HG03565 (cell line): ENCODE data around the gene CHST14.

Experiments
- ATAC-seq: cut with Tn5 transposase; IDR thresholded peaks from one replicate; pipeline ENCODE4 v1.9.1; 2021; ENCODE audit warnings: mild to moderate bottlenecking, moderate library complexity; ENCODE audit not compliant: unreplicated experiment

The CHST14 gene

DNA sequence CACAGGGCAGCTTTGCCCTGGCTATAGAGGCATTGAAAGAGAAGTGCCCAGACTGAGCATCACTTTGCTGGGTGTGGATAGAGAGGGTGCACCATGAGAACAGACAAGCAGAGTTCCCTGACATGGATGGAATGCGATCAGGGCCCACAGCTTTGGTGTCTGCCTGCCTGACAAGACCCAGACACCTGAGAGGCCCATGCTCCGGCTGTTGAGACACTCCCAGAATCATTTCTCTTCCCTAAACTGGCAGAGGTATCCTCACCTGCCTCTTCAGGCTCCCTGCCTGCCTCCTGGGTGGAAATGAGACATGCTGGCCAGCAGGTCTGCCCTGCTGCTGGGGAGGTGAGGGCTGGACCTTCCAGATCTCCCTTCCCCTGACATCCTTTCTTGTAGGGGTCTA is 10.4 kb upstream of the CHST14 start:
- ATAC-seq, result no peak

DNA sequence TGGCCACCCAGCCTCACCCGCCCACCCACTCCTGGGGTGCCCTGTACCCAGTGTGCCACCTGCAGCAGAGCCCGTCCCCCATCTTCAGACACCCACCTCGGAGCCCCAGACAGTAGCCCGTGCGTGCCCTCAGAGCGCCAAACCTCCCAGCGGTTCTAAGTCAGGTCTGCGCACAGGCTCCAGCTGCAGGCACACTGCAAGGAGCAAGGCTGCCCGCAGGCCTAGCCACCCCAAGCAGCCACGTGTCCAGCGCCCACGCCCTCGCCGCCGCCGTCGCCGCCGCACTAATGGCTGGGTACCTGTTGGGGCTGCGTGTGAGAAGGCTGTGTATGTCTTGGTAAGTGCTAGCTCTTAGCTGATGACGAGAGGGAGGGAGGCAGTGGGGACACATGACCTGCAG is 8.8 kb upstream of the CHST14 start:
- no peak for ATAC-seq

DNA sequence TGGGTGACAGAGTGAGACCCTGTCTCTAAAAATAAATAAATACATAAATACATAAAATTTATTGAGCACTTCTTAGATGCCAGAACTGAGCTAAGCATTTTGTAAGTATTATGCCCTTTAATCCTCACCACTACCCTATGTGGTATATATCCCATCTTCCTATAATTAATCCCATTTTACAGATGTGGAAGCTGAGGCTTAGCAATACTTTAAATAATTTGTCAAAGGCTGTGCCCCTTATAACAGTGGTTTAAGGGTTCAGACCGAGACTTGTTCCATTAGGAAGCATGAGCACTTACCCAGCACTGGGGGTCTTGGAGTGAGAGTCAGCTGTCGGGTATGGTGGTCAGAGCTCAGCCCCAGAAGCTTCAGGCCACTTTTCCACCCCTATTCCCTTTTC is 7.5 kb upstream of the CHST14 start:
- no peak for ATAC-seq

GRCh38 chr15:40463886-40464545 is 6.8 kb upstream of the CHST14 start:
- no peak for ATAC-seq

DNA sequence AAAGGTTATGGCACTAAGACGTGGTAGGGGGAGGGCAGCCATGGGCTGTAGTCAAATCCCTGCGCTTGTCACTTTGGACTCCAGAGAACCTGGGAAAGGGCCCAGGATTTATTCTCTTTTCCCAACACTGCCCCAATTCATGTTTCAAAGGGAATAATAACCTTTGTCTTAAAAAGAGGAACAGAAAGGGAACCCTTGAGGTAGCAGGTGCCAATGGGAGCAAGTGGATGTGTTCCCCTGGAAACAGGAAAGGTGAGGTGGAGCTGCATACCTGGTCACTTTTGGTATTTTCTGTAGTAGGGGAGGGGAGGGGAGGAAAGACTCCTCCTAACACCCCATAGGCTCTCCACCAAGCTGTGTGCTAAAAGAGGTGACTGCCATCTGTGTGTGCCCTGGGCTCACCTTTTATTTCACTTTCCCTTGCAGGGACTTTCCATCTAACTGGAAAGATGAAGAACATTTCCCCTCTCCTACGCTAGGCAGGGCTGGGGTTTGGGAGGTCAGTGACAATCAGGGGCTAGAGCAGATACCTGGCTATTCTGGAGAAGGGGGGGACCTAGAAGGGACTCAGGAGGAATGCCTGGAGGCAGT is 6.1 kb upstream of the CHST14 start:
- ATAC-seq, result no peak

DNA sequence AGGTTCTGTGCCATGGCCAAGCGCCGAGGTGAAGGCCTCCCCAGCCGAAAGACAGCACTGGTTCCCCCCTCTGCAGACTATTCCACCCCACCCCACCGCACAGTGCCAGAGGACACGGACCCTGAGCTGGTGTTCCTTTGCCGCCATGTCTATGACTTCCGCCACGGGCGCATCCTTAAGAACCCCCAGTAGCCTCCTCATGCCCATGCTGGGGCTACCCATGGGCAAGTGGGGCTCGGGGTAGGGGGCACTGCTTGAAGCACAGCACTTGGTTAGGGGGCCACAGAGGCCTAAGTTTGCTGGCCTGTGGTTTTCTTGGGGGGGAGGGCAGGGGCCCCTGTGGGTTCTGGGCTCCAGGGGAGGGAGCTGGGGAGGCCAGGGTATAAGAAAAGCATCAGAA is 4.8 kb upstream of the CHST14 start:
- no peak for ATAC-seq

- no peak for ATAC-seq
Measured at GRCh38 chr15:40466426-40467260, 4.1 kb upstream of the CHST14 start.

- no peak for ATAC-seq
Measured at GRCh38 chr15:40467261-40467615, 3.5 kb upstream of the CHST14 start.

- ATAC-seq, result no peak
Measured at GRCh38 chr15:40468898-40469331, 1.9 kb upstream of the CHST14 start.

DNA sequence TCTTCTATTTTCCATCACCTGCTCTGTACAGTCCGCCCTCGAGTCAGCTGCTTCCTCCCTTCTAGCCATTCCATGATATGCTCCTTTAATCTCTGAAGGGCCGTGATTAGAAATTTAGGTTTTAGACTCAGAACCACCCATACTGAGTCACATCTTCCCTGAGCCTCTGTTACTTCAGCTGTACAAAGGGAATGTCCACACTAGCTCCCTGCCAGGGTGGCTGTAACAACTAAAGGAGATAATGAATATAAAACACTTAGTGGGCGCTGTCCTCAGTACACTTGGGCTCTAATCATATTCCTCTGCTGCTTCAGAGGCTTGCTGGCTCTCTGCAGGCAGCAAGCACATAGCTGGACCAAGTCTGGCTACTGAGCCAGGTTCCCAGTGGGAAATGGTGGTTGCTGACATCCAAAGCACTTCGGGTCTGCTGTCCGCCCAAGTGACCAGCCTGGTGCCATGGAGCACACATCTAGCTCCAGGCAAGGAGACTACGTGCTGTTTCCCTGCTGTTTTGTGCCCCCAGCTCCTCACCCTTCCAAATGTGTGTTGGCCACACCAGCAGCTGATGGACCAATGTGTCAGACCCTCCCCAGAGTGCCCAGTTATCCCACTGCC is 901 bp upstream of the CHST14 start:
- no peak for ATAC-seq

GRCh38 chr15:40471105-40471807 is 472 bp downstream of the CHST14 start:
- no peak for ATAC-seq

- ATAC-seq, result no peak
Measured at GRCh38 chr15:40471808-40472150, 995 bp downstream of the CHST14 start.

GRCh38 chr15:40472171-40472727 is 1.5 kb downstream of the CHST14 start:
- ATAC-seq, result no peak

GRCh38 chr15:40474581-40474980 is 3.8 kb downstream of the CHST14 start:
- no peak for ATAC-seq

- ATAC-seq, result no peak
Measured at GRCh38 chr15:40477642-40478327, 7.0 kb downstream of the CHST14 start.

DNA sequence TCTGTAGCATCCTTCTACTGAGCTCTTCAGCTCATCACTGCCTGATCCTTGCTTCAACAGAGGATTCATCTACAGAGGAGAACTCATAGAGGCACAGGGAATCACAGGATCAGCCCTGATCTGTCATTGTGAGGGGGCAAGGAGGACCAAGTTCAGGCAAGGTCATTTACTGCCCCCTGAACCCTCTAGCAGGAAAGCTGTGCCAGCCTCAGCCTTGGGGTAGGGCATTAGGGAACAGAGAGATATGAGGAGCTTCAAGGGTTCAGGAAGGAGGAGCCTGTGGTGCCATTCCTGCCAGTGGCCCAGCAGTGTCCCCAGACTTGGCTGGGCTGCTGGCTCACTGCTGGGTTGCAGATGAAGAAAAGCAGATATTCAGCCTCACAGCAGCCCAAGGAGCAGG is 8.2 kb downstream of the CHST14 start:
- ATAC-seq, result no peak

GRCh38 chr15:40481341-40482074 is 10.7 kb downstream of the CHST14 start:
- no peak for ATAC-seq

DNA sequence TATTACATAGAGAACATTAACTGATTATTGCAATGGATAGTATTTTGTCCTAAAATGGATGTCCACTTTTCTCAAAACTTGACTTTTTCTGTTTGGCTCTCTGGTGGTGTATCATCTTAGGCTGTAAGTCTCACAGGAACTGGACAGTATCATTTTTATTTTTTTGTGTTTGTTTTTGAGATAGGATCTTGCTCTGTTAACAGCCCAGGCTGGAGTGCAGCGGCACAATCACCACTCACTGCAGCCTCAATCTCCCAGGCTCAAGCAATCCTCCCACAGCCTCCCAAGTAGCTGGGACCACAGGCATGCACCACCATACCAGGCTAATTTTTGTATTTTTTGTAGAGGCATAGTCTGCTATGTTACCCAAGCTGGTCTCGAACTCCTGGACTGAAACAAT is 13.1 kb downstream of the CHST14 start:
- no peak for ATAC-seq

DNA sequence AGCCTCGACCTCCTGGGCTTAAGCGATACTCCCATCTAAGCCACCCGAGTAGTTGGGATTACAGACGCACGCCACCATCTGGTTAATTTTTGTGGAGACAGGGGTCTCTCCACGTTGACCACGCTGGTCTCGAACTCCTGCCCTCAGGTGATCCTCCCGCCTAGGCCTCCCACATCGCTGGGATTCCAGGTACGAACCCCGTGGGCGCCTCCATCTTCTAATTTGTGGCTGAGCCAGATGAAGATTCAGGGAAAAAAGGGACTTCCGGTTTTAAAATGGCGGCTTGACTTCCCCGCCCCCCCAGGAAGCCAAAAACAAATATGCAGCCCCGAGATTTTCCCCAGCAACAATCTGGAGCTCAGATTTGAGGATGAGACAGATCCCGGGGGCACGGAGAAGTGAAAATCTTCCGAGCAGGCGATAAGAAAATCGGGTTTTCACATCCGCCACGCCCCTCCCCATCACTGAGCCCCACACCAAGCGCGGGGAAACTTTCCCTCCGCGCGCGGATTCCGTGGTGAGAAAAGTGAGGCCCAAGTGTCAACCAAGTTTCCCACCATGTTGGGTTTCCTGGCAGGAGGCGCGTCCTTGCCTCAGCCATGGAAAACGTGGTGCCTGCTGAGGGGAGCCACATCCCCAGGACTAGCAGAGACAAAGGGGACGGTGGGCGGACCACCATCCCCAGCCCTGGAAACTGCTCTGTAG is 15.4 kb downstream of the CHST14 start:
- no peak for ATAC-seq
